ENCODE results near the gene PLA2G1B. TPM values are rescaled to one million over a fixed set of nuclear protein-coding genes. Genes with fewer than 3 reads are reported as not detected.

PLA2G1B gene
- total RNA-seq, 1 experiment from 2014 or later: not detected

- Mint-ChIP-seq H3K27me3 (ENCODE audit: unreplicated experiment) (no peaks in the 10 kb centered on the region), H3K4me1 (ENCODE audit: low read depth, unreplicated experiment) (peaks cover 15% of the 10 kb centered on the region), H3K4me3 (ENCODE audit: low read depth, unreplicated experiment) (no peak overlapping the region), H3K27ac (ENCODE audit: unreplicated experiment) (no peak overlapping the region), H3K36me3 (ENCODE audit: insufficient read depth, unreplicated experiment) (no peaks in the 10 kb centered on the region), H3K9me3 (ENCODE audit: low read depth, unreplicated experiment) (no peaks in the 10 kb centered on the region)
- intact Hi-C loops (cut with micrococcal nuclease; ENCODE audit: unreplicated experiment): loop anchor here (5.0 kb wide), 1 partner anchor 175 kb away; the partner anchor contains the start of gene RAB35
- CTCF ChIA-PET: interaction anchor here (0.6 to 2.8 kb wide), 6 partner anchors 22 to 688 kb away, joined by 3 to 53 read pairs (median 5); no protein-coding TSS in a partner anchor
- DNase-seq: no peak
- BruUV-seq (replicated peaks): TSS peak; percentile 98
- TF ChIP-seq CTCF (IDR thresholded peaks at IDR 0.05; ENCODE audit: unreplicated experiment): no peak
These were observed 35.2 kb downstream of the PLA2G1B start for GRCh38 chr12:120292411-120292660.

- H3K27ac Mint-ChIP-seq (ENCODE audit: unreplicated experiment): no peak overlapping the region
- H3K9me3 Mint-ChIP-seq (ENCODE audit: low read depth, unreplicated experiment): no peaks in the 10 kb centered on the region
- peaks cover 11% of the 10 kb centered on the region for H3K27me3 Mint-ChIP-seq (ENCODE audit: unreplicated experiment)
- H3K4me1 Mint-ChIP-seq (ENCODE audit: low read depth, unreplicated experiment): peaks cover 30% of the 10 kb centered on the region
- BruUV-seq (replicated peaks): no TSS peak
- intact Hi-C loops (cut with micrococcal nuclease; ENCODE audit: unreplicated experiment): loop anchor here (1.0 to 5.0 kb wide), 2 partner anchors 59 to 173 kb away; partner anchors contain the start of gene RAB35
- no peaks in the 10 kb centered on the region for H3K36me3 Mint-ChIP-seq (ENCODE audit: insufficient read depth, unreplicated experiment)
- CTCF ChIA-PET: interaction anchor here (0.6 to 2.8 kb wide), 7 partner anchors 12 to 204 kb away, joined by 3 to 53 read pairs (median 11); partner anchors contain the start of genes PLA2G1B, PXN, RPLP0 and SIRT4
- peak; percentile 51 for DNase-seq
- no peak overlapping the region for H3K4me3 Mint-ChIP-seq (ENCODE audit: low read depth, unreplicated experiment)
- no peak for TF ChIP-seq CTCF (IDR thresholded peaks at IDR 0.05; ENCODE audit: unreplicated experiment)
These were observed 36.8 kb downstream of the PLA2G1B start for GRCh38 chr12:120290609-120291305.

- peaks cover 34% of the 10 kb centered on the region for H3K4me1 Mint-ChIP-seq (ENCODE audit: low read depth, unreplicated experiment)
- H3K27ac Mint-ChIP-seq (ENCODE audit: unreplicated experiment): no peak overlapping the region
- intact Hi-C loops (cut with micrococcal nuclease; ENCODE audit: unreplicated experiment): no loop called here
- H3K4me3 Mint-ChIP-seq (ENCODE audit: low read depth, unreplicated experiment): no peak overlapping the region
- CTCF ChIA-PET: interaction anchor here (0.9 to 1.1 kb wide), 2 partner anchors 58 to 59 kb away, joined by 3 to 4 read pairs; no protein-coding TSS in a partner anchor
- H3K9me3 Mint-ChIP-seq (ENCODE audit: low read depth, unreplicated experiment): no peaks in the 10 kb centered on the region
- peaks cover 13% of the 10 kb centered on the region for H3K27me3 Mint-ChIP-seq (ENCODE audit: unreplicated experiment)
- DNase-seq: no peak
- no peak for TF ChIP-seq CTCF (IDR thresholded peaks at IDR 0.05; ENCODE audit: unreplicated experiment)
- no peaks in the 10 kb centered on the region for H3K36me3 Mint-ChIP-seq (ENCODE audit: insufficient read depth, unreplicated experiment)
- no TSS peak for BruUV-seq (replicated peaks)
These were observed 40.1 kb downstream of the PLA2G1B start for GRCh38 chr12:120287491-120287890.

- no peak overlapping the region for H3K4me3 Mint-ChIP-seq (ENCODE audit: low read depth, unreplicated experiment)
- peaks cover 13% of the 10 kb centered on the region for H3K27me3 Mint-ChIP-seq (ENCODE audit: unreplicated experiment)
- peaks cover 34% of the 10 kb centered on the region for H3K4me1 Mint-ChIP-seq (ENCODE audit: low read depth, unreplicated experiment)
- no peak overlapping the region for H3K27ac Mint-ChIP-seq (ENCODE audit: unreplicated experiment)
- H3K9me3 Mint-ChIP-seq (ENCODE audit: low read depth, unreplicated experiment): no peaks in the 10 kb centered on the region
- no peaks in the 10 kb centered on the region for H3K36me3 Mint-ChIP-seq (ENCODE audit: insufficient read depth, unreplicated experiment)
- DNase-seq: no peak
- intact Hi-C loops (cut with micrococcal nuclease; ENCODE audit: unreplicated experiment): no loop called here
- CTCF ChIA-PET: interaction anchor here (0.9 to 1.1 kb wide), 2 partner anchors 58 to 59 kb away, joined by 3 to 4 read pairs; no protein-coding TSS in a partner anchor
- BruUV-seq (replicated peaks): no TSS peak
- no peak for TF ChIP-seq CTCF (IDR thresholded peaks at IDR 0.05; ENCODE audit: unreplicated experiment)
These were observed 40.6 kb downstream of the PLA2G1B start for GRCh38 chr12:120286768-120287490.

Measured in Calu3 (cell line).